ENCODE data around the gene CTNND2.
A peak's percentile ranks its signal among the peaks of the same experiment; 100 is the strongest.

The CTNND2 gene

GRCh38 chr5:11760934-11761603 lies 143.2 kb downstream of the CTNND2 start:
- DNase-seq, result no peak

GRCh38 chr5:11758321-11758720 lies 145.9 kb downstream of the CTNND2 start:
- no peak for DNase-seq

- no peak for DNase-seq
Measured at GRCh38 chr5:11757661-11758060, 146.6 kb downstream of the CTNND2 start.

- no peak for DNase-seq
Measured at GRCh38 chr5:11737010-11737409, 167.2 kb downstream of the CTNND2 start.

GRCh38 chr5:11734369-11734768 lies 169.9 kb downstream of the CTNND2 start:
- DNase-seq, result no peak

GRCh38 chr5:11733840-11734192 lies 170.4 kb downstream of the CTNND2 start:
- no peak for DNase-seq

- no peak for DNase-seq
Measured at GRCh38 chr5:11733185-11733839, 170.9 kb downstream of the CTNND2 start.

- DNase-seq, result no peak
Measured at GRCh38 chr5:11724940-11725339, 179.3 kb downstream of the CTNND2 start.

GRCh38 chr5:11719888-11720481 lies 184.3 kb downstream of the CTNND2 start:
- DNase-seq, result peak; percentile 21

GRCh38 chr5:11715461-11716196 lies 188.6 kb downstream of the CTNND2 start:
- DNase-seq, result no peak

GRCh38 chr5:11711932-11712331 lies 192.3 kb downstream of the CTNND2 start:
- DNase-seq, result no peak

- DNase-seq, result no peak
Measured at GRCh38 chr5:11709021-11709420, 195.2 kb downstream of the CTNND2 start.

- no peak for DNase-seq
Measured at GRCh38 chr5:11704916-11705315, 199.3 kb downstream of the CTNND2 start.

- DNase-seq, result no peak
Measured at GRCh38 chr5:11700391-11700790, 203.9 kb downstream of the CTNND2 start.

GRCh38 chr5:11692636-11693035 lies 211.6 kb downstream of the CTNND2 start:
- DNase-seq, result no peak

GRCh38 chr5:11687498-11687897 lies 216.7 kb downstream of the CTNND2 start:
- DNase-seq, result no peak

- no peak for DNase-seq
Measured at GRCh38 chr5:11684607-11685006, 219.6 kb downstream of the CTNND2 start.

- no peak for DNase-seq
Measured at GRCh38 chr5:11683666-11684065, 220.6 kb downstream of the CTNND2 start.

GRCh38 chr5:11681796-11682195 lies 222.4 kb downstream of the CTNND2 start:
- no peak for DNase-seq

- DNase-seq, result no peak
Measured at GRCh38 chr5:11679676-11680075, 224.6 kb downstream of the CTNND2 start.

GRCh38 chr5:11675184-11675583 lies 229.1 kb downstream of the CTNND2 start:
- DNase-seq, result no peak

GRCh38 chr5:11672385-11673085 lies 231.7 kb downstream of the CTNND2 start:
- DNase-seq, result no peak

- DNase-seq, result no peak
Measured at GRCh38 chr5:11658376-11658775, 245.9 kb downstream of the CTNND2 start.
